AG04450 (cell line): Measurements from ENCODE around the gene MORN4. TPM values are rescaled to one million over a fixed set of nuclear protein-coding genes. Genes with fewer than 3 reads are reported as not detected.
A peak's percentile ranks its signal among the peaks of the same experiment; 100 is the strongest.

ENCODE experiments used
- CTCF ChIA-PET: fragments of 300-600, 350-600 bp; formaldehyde crosslinking; extraction: SDS; loops from one replicate; lab custom pipeline; 2022; ENCODE audit warnings: antibody characterized with exemption, inconsistent platforms; lab: Charles Lee
- POLR2A ChIA-PET: fragments of 350-600 bp; formaldehyde crosslinking; extraction: SDS; loops from one replicate; lab custom pipeline; 2021; ENCODE audit warnings: antibody characterized with exemption, inconsistent platforms; lab: Yijun Ruan, JAX
- DNase-seq: peaks from one replicate; pipeline ENCODE4 v3.0.0-alpha.2; 2011; ENCODE audit warnings: low read depth, low spot score
- H3K27ac ChIP-seq: one replicate; pipeline ENCODE4 v1.5.1; 2012; ENCODE audit warnings: low read depth, low read length, control low read depth
- H3K27me3 ChIP-seq: one replicate; pipeline ENCODE4 v1.6.0; 2012; ENCODE audit warnings: low read length; ENCODE audit not compliant: control insufficient read depth, insufficient read depth
- H3K4me3 ChIP-seq: 2 replicates; pipeline ENCODE4 v1.5.1; 2011; ENCODE audit warnings: mild to moderate bottlenecking, low read depth, low read length, control low read depth
- H3K9me3 ChIP-seq: 2 replicates; pipeline ENCODE4 v1.5.1; 2012; ENCODE audit warnings: low read length; ENCODE audit not compliant: control insufficient read depth, insufficient read depth
- polyA plus RNA-seq: library from polyadenylated mRNA; depleted of rRNA; stranded (reverse); fragments of >200 nt; gene quantifications from 2 replicates; pipeline ENCODE4 v1.2.3, GENCODE V29; 2011
- TF ChIP-seq, protein P1 (sequence below): IDR thresholded peaks from 2 replicates; pipeline ENCODE4 v1.5.1; 2011; ENCODE audit warnings: low read depth, low read length, control low read depth, inconsistent platforms

The MORN4 gene
- polyA plus RNA-seq, 1 experiment: 16.0 TPM

DNA sequence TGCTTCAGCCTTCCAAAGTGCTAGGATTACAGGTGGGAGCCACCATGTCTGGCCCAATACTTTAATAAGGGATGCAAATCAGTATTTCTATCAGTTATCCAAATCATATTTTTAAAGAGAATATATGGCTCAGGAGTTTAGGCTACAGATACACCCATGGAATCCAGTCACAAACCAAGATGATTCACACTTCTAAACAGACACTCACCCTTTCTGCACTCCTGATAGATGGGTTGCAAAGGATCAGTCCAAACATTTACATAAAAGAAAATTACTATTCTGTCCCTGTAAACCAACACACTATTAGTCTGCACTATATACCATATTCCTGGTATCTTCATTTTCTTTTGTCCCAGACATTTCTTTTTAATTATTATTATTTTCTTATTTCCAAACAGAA is 2.2 kb downstream of the MORN4 start:
- Histone ChIP-seq H3K27me3 (no peaks in the 10 kb centered on the region), H3K27ac (no peak overlapping the region), H3K9me3 (peaks cover 3% of the 10 kb centered on the region; the same call in 1 of the 2 replicates), H3K4me3 (no peak overlapping the region)
- CTCF ChIA-PET: interaction anchor here (1.2 kb wide), 1 partner anchor 17 kb away, joined by 3 read pairs; no protein-coding TSS in a partner anchor
- POLR2A ChIA-PET: no interaction called here
- peak; percentile 47 for DNase-seq
- TF ChIP-seq, protein P1, sequence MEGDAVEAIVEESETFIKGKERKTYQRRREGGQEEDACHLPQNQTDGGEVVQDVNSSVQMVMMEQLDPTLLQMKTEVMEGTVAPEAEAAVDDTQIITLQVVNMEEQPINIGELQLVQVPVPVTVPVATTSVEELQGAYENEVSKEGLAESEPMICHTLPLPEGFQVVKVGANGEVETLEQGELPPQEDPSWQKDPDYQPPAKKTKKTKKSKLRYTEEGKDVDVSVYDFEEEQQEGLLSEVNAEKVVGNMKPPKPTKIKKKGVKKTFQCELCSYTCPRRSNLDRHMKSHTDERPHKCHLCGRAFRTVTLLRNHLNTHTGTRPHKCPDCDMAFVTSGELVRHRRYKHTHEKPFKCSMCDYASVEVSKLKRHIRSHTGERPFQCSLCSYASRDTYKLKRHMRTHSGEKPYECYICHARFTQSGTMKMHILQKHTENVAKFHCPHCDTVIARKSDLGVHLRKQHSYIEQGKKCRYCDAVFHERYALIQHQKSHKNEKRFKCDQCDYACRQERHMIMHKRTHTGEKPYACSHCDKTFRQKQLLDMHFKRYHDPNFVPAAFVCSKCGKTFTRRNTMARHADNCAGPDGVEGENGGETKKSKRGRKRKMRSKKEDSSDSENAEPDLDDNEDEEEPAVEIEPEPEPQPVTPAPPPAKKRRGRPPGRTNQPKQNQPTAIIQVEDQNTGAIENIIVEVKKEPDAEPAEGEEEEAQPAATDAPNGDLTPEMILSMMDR: no peak

DNA sequence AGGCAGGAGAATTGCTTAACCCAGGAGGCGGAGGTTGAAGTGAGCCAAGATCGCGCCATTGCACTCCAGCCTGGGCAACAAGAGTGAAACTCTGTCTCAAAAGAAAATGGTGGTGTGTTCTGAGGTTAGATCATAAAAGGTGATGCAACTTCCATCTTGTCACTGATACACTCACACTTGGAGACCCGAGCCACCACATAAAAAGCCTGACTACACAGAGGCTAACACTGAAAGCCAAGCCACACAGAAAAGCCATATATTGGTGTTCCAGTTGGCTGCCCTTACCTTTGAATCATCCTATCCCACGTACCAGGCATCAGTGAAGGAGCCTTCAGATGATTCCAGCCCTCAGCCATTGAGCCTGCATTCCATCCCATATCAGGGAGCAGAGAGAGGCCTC is 4.0 kb downstream of the MORN4 start:
- Histone ChIP-seq H3K27me3 (no peaks in the 10 kb centered on the region), H3K4me3 (no peak overlapping the region), H3K27ac (no peak overlapping the region), H3K9me3 (peaks cover 3% of the 10 kb centered on the region; the same call in 1 of the 2 replicates)
- ChIA-PET CTCF (no interaction called here), POLR2A (interaction anchor here (0.6 kb wide), 1 partner anchor 168 kb away, joined by 3 read pairs; no protein-coding TSS in a partner anchor)
- DNase-seq: no peak
- TF ChIP-seq, protein P1: no peak

DNA sequence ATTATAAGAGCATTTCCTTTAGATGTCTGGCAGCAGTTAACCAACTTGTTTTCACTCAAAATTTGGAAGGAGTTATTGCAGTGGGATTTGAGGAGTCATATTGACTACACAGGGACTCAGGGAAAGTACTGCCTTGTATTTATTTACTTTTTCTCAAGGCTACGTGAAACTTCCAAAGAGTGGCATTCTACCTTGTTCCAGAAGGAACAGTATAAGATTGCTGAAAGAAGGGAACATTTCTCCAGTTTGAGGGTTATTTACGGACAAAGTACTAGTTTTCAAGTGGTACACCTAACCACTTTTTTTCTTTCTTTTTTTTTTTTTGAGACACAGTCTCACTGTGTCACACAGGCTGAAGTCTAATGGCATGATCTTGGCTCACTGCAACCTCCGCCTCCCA is 5.1 kb downstream of the MORN4 start:
- Histone ChIP-seq H3K27me3 (no peaks in the 10 kb centered on the region), H3K4me3 (no peak overlapping the region), H3K27ac (no peak overlapping the region), H3K9me3 (peaks cover 3% of the 10 kb centered on the region; the same call in 1 of the 2 replicates)
- TF ChIP-seq, protein P1: no peak
- CTCF ChIA-PET: no interaction called here
- no peak for DNase-seq
- POLR2A ChIA-PET: no interaction called here

DNA sequence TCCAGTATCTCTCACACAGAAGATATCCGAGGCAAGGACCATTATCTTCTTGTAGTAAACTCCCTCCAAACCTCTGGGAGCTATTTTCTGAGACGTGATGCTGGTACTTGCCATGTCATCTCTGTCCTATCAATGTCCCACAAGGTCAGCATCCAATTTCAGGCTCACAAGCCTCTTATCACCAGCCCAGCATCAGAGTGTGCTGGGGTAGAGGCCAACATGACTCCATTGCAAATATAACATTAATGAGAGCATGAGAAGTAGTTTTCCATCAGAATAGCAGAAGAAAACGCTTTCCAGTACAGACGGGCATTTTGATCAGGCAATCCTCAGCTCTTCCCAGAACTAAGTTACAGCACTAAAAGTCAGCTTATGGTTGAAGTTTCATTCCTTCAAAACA is 5.6 kb downstream of the MORN4 start:
- ChIA-PET CTCF (interaction anchor here (1.6 kb wide), 1 partner anchor 56 kb away, joined by 6 read pairs; no protein-coding TSS in a partner anchor), POLR2A (no interaction called here)
- DNase-seq: no peak
- Histone ChIP-seq H3K27ac (no peak overlapping the region), H3K4me3 (no peak overlapping the region), H3K9me3 (no peaks in the 10 kb centered on the region), H3K27me3 (no peaks in the 10 kb centered on the region)
- TF ChIP-seq, protein P1: no peak

DNA sequence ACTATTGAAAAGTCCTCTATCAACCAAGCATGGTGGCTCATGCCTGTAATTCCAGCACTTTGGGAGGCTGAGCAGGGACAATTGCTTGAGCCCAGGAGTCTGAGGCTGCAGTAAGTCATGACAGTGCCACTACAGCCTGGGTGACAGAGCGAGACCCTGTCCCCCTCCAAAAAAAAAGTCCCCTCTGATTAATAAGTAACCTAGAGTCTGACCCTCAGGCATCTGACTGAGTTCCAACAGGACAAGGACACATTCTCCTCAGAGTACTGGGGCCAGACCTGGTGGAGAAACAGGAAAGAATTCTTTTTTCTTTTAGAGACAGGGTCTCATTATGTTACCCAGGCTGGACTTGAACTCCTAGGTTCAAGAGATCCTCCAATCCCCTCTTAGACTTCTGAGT is 10.0 kb downstream of the MORN4 start:
- CTCF ChIA-PET: interaction anchor here (2.5 kb wide), 1 partner anchor 11 kb away, joined by 13 read pairs; no protein-coding TSS in a partner anchor
- POLR2A ChIA-PET: no interaction called here
- no peak for DNase-seq

More for the DNA sequence above, 10.0 kb downstream of the MORN4 start:
- Histone ChIP-seq H3K4me3 (no peak overlapping the region), H3K27me3 (no peaks in the 10 kb centered on the region), H3K9me3 (no peaks in the 10 kb centered on the region), H3K27ac (no peak overlapping the region)
- TF ChIP-seq, protein P1: no peak
